ENCODE results near the gene CCDC197.

GRCh38 chr14:94005324-94006073 lies 8.4 kb downstream of the CCDC197 start:
- peak; percentile 54 for TF ChIP-seq CTCF (IDR thresholded peaks at IDR 0.05; ENCODE audit: insufficient read depth, low read length, poor library complexity, severe bottlenecking)
- no peak for TF ChIP-seq EZH2phosphoT487 (conservative IDR thresholded peaks at IDR 0.05; ENCODE audit: low read length)

Data from SU-DHL-6 (cell line).